ENCODE results near the gene GPC6.

- TF ChIP-seq, protein P1, sequence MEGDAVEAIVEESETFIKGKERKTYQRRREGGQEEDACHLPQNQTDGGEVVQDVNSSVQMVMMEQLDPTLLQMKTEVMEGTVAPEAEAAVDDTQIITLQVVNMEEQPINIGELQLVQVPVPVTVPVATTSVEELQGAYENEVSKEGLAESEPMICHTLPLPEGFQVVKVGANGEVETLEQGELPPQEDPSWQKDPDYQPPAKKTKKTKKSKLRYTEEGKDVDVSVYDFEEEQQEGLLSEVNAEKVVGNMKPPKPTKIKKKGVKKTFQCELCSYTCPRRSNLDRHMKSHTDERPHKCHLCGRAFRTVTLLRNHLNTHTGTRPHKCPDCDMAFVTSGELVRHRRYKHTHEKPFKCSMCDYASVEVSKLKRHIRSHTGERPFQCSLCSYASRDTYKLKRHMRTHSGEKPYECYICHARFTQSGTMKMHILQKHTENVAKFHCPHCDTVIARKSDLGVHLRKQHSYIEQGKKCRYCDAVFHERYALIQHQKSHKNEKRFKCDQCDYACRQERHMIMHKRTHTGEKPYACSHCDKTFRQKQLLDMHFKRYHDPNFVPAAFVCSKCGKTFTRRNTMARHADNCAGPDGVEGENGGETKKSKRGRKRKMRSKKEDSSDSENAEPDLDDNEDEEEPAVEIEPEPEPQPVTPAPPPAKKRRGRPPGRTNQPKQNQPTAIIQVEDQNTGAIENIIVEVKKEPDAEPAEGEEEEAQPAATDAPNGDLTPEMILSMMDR (IDR thresholded peaks at IDR 0.05; ENCODE audit: low read depth, low read length) = no peak
- TF ChIP-seq MAX (IDR thresholded peaks at IDR 0.05; ENCODE audit: low read depth, low read length) = no peak
These were observed 525.9 kb downstream of the GPC6 start for GRCh38 chr13:93752541-93752940.

All from NB4 (cell line).